HG03280 (cell line): ENCODE results near the gene RAD51B.

Experiments
- ATAC-seq: cut with Tn5 transposase; IDR thresholded peaks from one replicate; pipeline ENCODE4 v1.9.1; 2021; ENCODE audit warnings: mild to moderate bottlenecking, moderate library complexity; ENCODE audit not compliant: unreplicated experiment

Gene RAD51B

DNA sequence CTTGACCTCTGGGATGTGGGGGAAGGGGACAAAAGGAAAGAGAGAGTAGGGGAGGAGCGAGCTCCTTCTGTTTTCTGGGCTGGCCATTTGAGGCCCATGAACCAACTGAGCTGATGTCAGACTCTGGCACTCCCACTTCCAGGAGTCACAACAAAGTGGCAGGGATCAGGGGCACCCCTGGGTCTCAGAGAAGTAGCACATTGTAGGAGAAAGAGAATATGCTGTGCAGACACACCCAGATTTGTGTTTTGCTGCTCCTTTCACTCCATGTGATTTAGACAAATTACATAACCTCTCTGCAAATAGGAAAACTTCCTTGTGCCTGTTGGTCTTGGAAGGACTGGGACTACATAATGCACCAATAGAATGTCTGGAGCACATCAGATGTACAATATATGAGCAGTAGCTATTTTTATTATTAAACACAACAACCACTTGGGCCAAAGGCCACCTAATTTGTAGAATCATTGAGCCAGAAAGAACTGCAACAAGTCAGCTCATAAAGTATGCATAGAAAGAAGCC, 707.8 kb downstream of the RAD51B start:
- no peak for ATAC-seq

DNA sequence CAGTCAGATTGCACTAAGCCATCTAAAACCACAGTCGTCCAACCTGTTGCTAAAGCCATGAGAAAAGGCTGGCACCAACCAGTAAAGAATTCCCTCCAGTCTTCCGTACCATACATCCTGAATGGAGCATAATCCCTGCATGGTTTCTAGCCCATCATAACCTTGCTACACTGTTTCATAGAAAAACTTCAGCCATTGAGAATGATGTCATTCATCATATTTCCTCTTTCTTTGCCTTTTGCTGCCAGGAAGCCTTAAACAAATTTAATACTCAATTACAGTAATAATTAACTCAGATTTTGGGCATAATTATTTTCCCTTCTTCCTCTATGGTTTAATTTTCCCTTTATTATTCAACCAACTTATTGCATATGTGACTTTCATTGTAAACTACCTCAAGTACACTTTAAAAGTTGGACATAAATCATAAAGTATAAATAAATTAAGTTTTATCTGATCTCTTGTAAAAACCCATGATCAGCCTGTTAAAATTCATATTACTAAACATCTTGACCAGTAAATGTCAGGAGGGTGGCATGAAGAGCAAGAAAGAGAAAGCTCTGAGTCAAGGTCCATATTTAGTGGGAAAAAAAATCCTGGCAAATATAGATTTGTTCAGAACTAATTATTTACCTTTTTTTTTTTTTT, 708.6 kb downstream of the RAD51B start:
- ATAC-seq, result no peak

GRCh38 chr14:68530443-68530842, 710.9 kb downstream of the RAD51B start:
- ATAC-seq, result no peak

GRCh38 chr14:68532496-68532895, 712.9 kb downstream of the RAD51B start:
- no peak for ATAC-seq

DNA sequence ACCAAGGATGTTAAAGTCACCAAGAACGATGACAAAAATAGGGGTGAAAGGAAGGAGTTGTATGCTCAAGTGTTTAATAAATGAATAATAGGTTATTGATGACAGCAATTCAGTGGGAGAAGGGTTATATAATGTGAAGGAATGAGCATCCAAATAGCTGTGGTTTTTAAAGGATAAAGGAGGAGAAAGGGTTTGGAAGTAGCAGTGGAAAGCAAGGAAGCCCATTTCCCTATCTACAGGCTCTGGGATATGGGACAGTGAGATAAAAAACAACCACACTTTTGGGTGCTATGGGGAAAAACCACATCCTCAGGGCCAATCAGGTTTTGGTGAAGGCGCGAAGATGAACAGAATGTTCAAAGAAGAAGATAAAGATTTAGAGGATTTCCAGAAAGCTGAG, 714.7 kb downstream of the RAD51B start:
- ATAC-seq, result no peak

GRCh38 chr14:68535404-68536017, 715.9 kb downstream of the RAD51B start:
- ATAC-seq, result no peak

DNA sequence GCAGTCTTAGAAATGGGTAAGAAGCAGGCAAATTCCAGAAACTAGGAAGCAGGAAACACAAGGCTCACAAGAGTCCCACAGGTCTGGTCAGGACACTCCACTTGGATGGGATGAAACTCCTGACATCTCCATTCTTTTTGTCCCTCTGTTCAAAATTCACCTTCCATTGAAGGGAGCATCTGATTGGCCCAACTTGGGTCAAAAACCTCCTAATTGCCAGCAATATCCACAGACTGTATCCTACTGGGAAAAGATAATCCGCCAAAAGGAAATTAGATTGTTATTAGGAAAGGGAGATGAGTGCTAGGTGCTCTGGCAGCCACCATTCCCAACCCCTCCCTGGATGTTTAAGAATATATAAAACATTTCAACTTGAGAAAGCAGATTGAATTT, 716.4 kb downstream of the RAD51B start:
- no peak for ATAC-seq

GRCh38 chr14:68538639-68539038, 719.1 kb downstream of the RAD51B start:
- ATAC-seq, result no peak

DNA sequence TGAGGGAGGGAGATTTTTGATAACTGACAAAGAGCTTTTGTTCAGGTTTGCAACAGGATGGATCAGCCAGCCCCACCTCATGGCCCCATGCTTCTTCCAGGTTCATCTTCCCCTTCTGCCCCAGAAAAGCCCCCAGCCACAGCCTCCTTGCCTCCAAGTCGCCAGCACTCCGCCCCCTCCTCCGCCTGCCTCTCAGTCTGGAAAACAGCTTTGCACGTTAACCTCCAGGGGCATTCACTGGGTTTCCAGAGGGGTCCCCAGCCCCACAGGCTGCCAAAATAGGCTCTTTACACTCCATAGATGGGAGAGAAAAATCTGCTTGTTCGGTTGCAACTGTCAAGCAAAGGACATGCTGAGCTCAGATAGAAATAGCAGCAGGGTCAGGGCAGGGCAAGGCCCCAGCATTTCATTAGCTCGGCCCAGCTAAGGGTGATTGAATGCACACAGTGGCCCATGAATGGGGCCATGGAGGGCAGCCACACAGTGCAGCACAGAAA, 719.7 kb downstream of the RAD51B start:
- no peak for ATAC-seq

GRCh38 chr14:68539789-68540188, 720.2 kb downstream of the RAD51B start:
- ATAC-seq, result no peak

DNA sequence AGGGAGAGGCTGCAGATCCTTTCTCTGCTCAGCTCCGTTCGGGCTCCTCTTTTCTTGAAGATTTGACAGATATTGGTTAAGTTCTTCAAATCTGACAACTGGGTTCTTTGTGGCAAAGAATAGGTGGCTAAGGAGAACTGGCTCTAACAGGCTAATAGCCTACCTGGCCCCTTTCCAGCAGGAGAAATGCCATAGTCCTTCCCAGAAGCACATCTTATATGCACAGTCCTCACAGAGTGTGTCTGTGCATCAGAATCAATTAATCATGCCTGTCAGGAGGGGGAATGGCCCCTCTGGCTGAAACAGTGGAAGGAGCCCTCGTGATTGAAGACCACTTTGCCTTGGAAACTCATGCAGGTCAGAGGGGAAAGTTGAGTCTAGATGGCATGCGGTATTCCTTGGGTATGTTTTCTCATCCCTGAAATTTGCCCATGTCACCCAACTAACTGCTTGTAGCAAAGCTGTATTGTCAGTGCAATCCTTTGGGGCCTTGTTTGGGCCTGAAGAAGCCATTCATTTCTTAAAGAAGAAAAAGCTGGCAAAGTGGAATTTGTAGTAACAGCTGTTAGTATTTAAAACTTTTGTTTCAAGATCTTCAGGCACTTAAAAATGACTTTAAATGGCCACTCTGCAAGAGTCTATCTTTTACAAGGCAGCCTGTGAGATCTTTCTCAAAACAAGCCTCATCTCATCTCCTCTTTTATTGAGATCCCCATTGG, 721.8 kb downstream of the RAD51B start:
- no peak for ATAC-seq

GRCh38 chr14:68542346-68542745, 722.8 kb downstream of the RAD51B start:
- ATAC-seq, result no peak

DNA sequence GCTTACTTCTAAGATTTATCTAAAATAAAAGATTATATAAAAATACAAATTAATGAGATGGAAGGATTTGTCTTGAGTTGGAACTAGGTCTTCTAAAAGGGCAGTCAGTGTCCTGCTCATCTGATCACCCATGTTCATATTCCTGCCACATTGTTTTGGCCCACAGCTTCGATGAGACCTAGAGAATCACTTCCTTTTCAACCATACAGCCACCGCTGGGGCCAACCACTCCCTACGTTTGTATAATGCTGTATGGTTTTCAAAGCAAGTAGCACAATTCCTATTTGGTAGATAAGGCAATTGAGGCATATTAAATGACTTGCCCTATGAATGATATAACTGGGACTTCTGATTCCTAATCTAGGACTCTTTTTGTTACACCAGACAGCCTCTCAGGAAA, 723.9 kb downstream of the RAD51B start:
- no peak for ATAC-seq

GRCh38 chr14:68544081-68544892, 724.7 kb downstream of the RAD51B start:
- no peak for ATAC-seq

DNA sequence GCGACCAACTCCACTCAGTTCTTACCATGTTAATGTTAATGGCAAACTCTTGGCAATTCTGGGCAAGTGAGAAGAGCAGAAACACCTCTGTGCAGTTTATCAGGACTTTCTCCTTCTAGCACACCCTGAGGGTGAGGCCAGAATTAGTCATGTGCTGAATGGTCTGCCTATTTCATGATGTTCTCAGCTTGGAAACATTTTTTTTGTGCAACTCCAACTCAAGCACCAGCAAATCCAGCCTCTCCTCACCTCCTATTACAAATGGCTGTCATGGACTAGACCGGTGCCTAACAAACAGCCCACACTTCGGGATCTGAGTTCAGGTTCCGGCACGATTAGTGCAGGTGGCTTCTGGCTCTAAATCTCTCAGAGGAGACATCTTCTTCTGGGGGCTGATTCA, 727.3 kb downstream of the RAD51B start:
- ATAC-seq, result no peak

- no peak for ATAC-seq
These were observed 728.0 kb downstream of the RAD51B start for GRCh38 chr14:68547305-68548193.

DNA sequence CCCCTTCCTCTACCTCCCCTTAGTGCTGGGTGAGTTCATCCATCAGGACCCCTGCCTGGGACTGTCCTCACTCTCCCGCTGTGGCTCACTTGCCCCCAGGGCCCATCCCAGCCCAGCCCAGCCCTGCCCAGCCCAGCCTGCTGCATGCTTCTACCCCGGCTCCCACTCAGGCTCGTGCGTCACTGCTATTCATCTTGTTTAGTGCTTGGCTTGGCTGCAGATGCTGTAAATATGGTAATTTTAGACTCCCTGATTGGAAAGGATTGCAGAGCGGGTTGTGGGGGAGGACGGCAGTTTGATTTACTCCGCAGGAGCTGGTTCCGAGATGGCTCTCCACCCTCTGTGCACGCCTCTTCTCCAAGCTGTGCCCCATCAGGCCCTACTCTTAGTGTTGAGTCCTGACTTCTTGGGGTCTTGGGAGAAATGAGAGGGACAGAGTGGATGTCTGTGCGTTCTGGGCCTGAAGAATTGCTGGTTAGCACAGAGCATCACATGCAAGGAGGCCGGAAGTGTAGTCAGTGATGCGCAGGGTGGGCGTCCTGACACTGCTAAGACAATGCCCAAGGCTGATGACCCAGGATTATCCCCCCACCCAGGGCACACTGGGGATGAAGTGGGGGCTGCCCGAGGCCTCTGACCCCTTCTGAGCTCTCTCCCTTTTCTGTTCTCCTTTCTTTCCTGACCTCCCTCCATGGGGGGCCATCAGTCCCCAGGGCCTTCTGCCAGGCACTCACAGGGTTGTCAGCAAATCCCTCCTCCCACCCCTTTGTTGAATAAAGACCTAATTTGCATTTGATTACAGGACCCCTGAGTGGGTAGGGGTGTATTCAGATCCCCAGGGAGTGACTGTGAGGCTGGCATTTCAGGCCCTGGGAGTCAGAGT, 728.9 kb downstream of the RAD51B start:
- no peak for ATAC-seq

- no peak for ATAC-seq
These were observed 730.7 kb downstream of the RAD51B start for GRCh38 chr14:68550338-68550715.

DNA sequence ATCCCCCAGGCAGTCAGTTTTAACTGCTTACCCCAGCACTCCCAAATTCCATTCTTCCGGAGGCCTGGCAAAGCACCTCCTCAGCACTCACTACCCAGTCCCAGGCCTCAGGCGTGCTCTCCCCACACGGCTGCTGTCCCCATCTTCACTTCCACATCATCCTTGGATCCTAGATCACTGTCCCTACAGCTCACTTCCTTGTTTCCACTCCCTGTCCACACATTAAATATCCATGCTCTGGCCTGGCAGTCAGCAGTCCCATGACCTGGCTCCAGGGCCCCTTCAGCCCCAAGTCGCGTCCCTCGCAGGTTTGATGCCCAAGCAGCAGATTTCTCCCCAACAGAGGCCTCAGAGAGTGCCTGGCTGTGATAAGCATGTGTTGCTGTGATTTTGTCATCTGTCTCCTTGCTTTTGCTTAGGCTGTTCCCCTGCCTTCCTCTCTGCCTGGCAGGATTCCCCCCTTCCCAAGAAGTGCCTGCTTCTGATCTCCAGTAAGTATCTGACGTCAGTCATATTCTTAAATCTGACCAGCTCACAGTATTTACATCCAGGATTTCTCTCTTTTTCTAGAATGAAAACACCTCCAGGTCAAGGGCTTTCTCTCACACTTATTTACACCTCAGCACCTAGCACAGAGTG, 731.6 kb downstream of the RAD51B start:
- no peak for ATAC-seq
